Measurements from ENCODE around the gene DUOX1. TPM values are rescaled to one million over a fixed set of nuclear protein-coding genes. Genes with fewer than 3 reads are reported as not detected.
A peak's percentile ranks its signal among the peaks of the same experiment; 100 is the strongest.

DUOX1 gene
- total and polyA plus RNA-seq, 2 donors (not counting 1 experiment from before 2014, with no cell fraction given) = 0.27 TPM; not detected in 1

- WGBS (ENCODE audit: insufficient coverage) = no CpG with 5 or more reads among the region's 3 CpGs
- H3K27me3 ChIP-seq (replicated peaks in 1 of 4; ENCODE audit: control extremely low read depth in 1 of 4, control insufficient read depth in 3 of 4, insufficient read depth in 4 of 4, low read length in 3 of 4) = peaks cover 0 to 1% (median 0%) of the 10 kb centered on the region in 4 experiments
- H3K4me3 ChIP-seq (ENCODE audit: control extremely low read depth in 1 of 5, extremely low read depth in 1 of 5, insufficient read depth in 1 of 5, low read depth in 2 of 5, low read length in 4 of 5) = peak overlapping the region in 4 of 5 experiments; percentile 71 to 95 (median 86)
- H3K27me3 Mint-ChIP-seq = peaks cover 1% of the 10 kb centered on the region
- H2AFZ ChIP-seq (ENCODE audit: insufficient read depth, low read depth, low read length, poor library complexity, severe bottlenecking) = no peak overlapping the region
- ATAC-seq (ENCODE audit: low read depth) (no peak), DNase-seq (peak; percentile 50)
- peak overlapping the region; percentile 96 to 97 for H3K27ac ChIP-seq (ENCODE audit: low read length in 2 of 2)
- no peak overlapping the region for H3K4me3 Mint-ChIP-seq
- H3K9me3 ChIP-seq (ENCODE audit: control extremely low read depth in 1 of 3, control insufficient read depth in 2 of 3, insufficient read depth in 1 of 3, low read length in 2 of 3) = no peaks in the 10 kb centered on the region
- H3K4me2 ChIP-seq (replicated peaks; ENCODE audit: low read depth, low read length, poor library complexity, severe bottlenecking) = peak overlapping the region; percentile 91
- no peaks in the 10 kb centered on the region for H3K9me3 Mint-ChIP-seq (ENCODE audit: insufficient read depth)
- H3K27ac Mint-ChIP-seq = no peak overlapping the region
- H3K4me1 ChIP-seq (ENCODE audit: control insufficient read depth in 2 of 2, insufficient read depth in 2 of 2, low read length in 2 of 2) = peaks cover 11 to 18% of the 10 kb centered on the region in 2 donors
- no peak for TF ChIP-seq EZH2 (IDR thresholded peaks at IDR 0.05; ENCODE audit: borderline replicate concordance, insufficient read depth, low read depth, low read length, poor library complexity, severe bottlenecking)
- TF ChIP-seq, protein P1, sequence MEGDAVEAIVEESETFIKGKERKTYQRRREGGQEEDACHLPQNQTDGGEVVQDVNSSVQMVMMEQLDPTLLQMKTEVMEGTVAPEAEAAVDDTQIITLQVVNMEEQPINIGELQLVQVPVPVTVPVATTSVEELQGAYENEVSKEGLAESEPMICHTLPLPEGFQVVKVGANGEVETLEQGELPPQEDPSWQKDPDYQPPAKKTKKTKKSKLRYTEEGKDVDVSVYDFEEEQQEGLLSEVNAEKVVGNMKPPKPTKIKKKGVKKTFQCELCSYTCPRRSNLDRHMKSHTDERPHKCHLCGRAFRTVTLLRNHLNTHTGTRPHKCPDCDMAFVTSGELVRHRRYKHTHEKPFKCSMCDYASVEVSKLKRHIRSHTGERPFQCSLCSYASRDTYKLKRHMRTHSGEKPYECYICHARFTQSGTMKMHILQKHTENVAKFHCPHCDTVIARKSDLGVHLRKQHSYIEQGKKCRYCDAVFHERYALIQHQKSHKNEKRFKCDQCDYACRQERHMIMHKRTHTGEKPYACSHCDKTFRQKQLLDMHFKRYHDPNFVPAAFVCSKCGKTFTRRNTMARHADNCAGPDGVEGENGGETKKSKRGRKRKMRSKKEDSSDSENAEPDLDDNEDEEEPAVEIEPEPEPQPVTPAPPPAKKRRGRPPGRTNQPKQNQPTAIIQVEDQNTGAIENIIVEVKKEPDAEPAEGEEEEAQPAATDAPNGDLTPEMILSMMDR (IDR thresholded peaks at IDR 0.05) = no peak
- H3K9ac ChIP-seq (ENCODE audit: low read length) = peak overlapping the region; percentile 92
- intact Hi-C loops (cut with micrococcal nuclease) = loop anchor here (1.0 to 10.0 kb wide), 4 partner anchors 257 to 413 kb away; partner anchors contain the start of genes BLOC1S6 and SLC30A4
- POLR2A ChIA-PET = interaction anchor here (1.0 to 4.4 kb wide), 4 partner anchors 14 to 491 kb away, joined by 3 to 48 read pairs (median 14); partner anchors contain the start of genes B2M, PATL2 and SHF
- H3K36me3 ChIP-seq (replicated peaks in 1 of 2; ENCODE audit: control extremely low read depth in 1 of 2, control insufficient read depth in 1 of 2, extremely low read depth in 1 of 2, insufficient read depth in 2 of 2, low read length in 1 of 2) = no peaks in the 10 kb centered on the region
- peaks cover 10% of the 10 kb centered on the region for H3K4me1 Mint-ChIP-seq
- H3K79me2 ChIP-seq (ENCODE audit: control insufficient read depth, insufficient read depth, low read length) = no peaks in the 10 kb centered on the region
- H4K20me1 ChIP-seq (ENCODE audit: control insufficient read depth, insufficient read depth, low read length, poor library complexity, severe bottlenecking) = no peaks in the 10 kb centered on the region
- CTCF ChIA-PET = interaction anchor here (0.9 to 9.2 kb wide), 13 partner anchors 12 to 385 kb away, joined by 3 to 79 read pairs (median 5); partner anchors contain the start of genes BLOC1S6 and SHF
These were observed 71.7 kb downstream of the DUOX1 start for GRCh38 chr15:45201557-45201859.

- ATAC-seq (ENCODE audit: low read depth) = no peak
- intact Hi-C loops (cut with micrococcal nuclease) = loop anchor here (1.0 to 10.0 kb wide), 4 partner anchors 257 to 413 kb away; partner anchors contain the start of genes BLOC1S6 and SLC30A4
- H3K27ac Mint-ChIP-seq = no peak overlapping the region
- Histone ChIP-seq H3K4me2 (replicated peaks; ENCODE audit: low read depth, low read length, poor library complexity, severe bottlenecking) (no peak overlapping the region), H3K36me3 (replicated peaks in 1 of 2; ENCODE audit: control extremely low read depth in 1 of 2, control insufficient read depth in 1 of 2, extremely low read depth in 1 of 2, insufficient read depth in 2 of 2, low read length in 1 of 2) (no peaks in the 10 kb centered on the region), H3K79me2 (ENCODE audit: control insufficient read depth, insufficient read depth, low read length) (no peaks in the 10 kb centered on the region), H2AFZ (ENCODE audit: insufficient read depth, low read depth, low read length, poor library complexity, severe bottlenecking) (no peak overlapping the region), H3K9ac (ENCODE audit: low read length) (no peak overlapping the region), H4K20me1 (ENCODE audit: control insufficient read depth, insufficient read depth, low read length, poor library complexity, severe bottlenecking) (no peaks in the 10 kb centered on the region), H3K27ac (ENCODE audit: low read length in 2 of 2) (peak overlapping the region in 1 of 2 donors; percentile 96), H3K4me1 (ENCODE audit: control insufficient read depth in 2 of 2, insufficient read depth in 2 of 2, low read length in 2 of 2) (peaks cover 11 to 18% of the 10 kb centered on the region in 2 donors), H3K9me3 (ENCODE audit: control extremely low read depth in 1 of 3, control insufficient read depth in 2 of 3, insufficient read depth in 1 of 3, low read length in 2 of 3) (no peaks in the 10 kb centered on the region), H3K27me3 (replicated peaks in 1 of 4; ENCODE audit: control extremely low read depth in 1 of 4, control insufficient read depth in 3 of 4, insufficient read depth in 4 of 4, low read length in 3 of 4) (peaks cover 0 to 3% (median 0%) of the 10 kb centered on the region in 4 experiments), H3K4me3 (ENCODE audit: control extremely low read depth in 1 of 5, extremely low read depth in 1 of 5, insufficient read depth in 1 of 5, low read depth in 2 of 5, low read length in 4 of 5) (no peak overlapping the region)
- H3K9me3 Mint-ChIP-seq (ENCODE audit: insufficient read depth) = no peaks in the 10 kb centered on the region
- H3K4me1 Mint-ChIP-seq = peaks cover 10% of the 10 kb centered on the region
- no peak for DNase-seq
- no peak for TF ChIP-seq EZH2 (IDR thresholded peaks at IDR 0.05; ENCODE audit: borderline replicate concordance, insufficient read depth, low read depth, low read length, poor library complexity, severe bottlenecking)
- TF ChIP-seq, protein P1 (IDR thresholded peaks at IDR 0.05) = no peak
- peaks cover 5% of the 10 kb centered on the region for H3K27me3 Mint-ChIP-seq
- ChIA-PET CTCF (interaction anchor here (0.9 to 9.2 kb wide), 10 partner anchors 13 to 228 kb away, joined by 3 to 79 read pairs (median 5); a partner anchor contains a TSS), POLR2A (interaction anchor here (0.6 to 4.4 kb wide), 3 partner anchors 14 to 1876 kb away, joined by 8 to 48 read pairs (median 12); partner anchors contain the start of gene SHF)
- H3K4me3 Mint-ChIP-seq = no peak overlapping the region
- 92% methylated on average over 7 of the region's 7 CpGs for WGBS (ENCODE audit: insufficient coverage)
These were observed 72.1 kb downstream of the DUOX1 start for GRCh38 chr15:45201869-45202268.
